Measurements from ENCODE around the gene EPG5. TPM values are rescaled to one million over a fixed set of nuclear protein-coding genes. Genes with fewer than 3 reads are reported as not detected.
"Not testable (repeated sequence)": the region's sequence is repeated elsewhere in the genome, so short reads cannot be mapped to it uniquely, and the experiment has no call there.

The EPG5 gene
- total and polyA plus RNA-seq, 4 donors = 14.1 to 28.9 (median 22.4) TPM

DNA sequence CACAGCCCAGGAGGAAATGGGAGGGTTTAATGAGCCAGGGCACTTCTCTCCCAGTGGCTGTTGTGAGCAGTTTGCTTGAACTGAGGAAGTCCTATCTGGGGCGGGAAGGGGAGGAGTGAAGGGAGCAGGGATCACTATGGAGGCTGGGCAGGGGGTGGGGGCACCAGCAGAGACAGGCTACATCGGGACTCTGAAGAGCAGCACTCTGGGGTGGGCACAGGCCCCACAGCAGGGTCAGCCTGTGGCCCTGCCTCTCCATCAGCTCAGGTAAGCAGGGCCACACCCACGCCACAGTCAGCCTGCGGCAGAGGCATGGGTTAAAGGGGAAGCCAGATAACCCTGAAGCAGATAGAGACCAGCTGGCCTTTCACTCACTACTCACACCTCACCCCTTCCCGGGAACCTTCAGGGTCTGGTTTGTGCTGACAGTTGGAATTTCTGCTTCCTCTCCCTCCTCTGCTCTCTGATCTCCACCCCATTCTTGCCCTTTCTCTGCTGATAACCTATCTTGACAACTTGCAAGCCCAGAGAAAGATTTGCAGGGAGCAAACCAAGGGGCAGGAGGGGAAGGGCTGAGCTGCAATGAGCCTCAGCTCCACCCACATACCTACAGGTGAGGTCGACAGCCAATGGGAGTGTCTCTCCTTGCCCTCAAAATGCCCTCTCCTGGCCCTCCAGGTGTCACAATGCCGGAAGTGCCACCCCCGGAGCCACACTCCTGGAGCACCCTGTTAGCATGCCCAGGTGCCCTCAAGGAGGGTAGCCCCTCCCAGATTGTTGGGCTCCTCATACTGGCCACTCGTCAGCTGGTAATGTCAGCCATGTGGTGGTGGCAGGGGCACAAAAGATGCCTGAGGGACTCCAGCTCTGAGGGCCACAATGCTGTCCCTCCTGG, 138.0 kb downstream of the EPG5 start:
- no peak overlapping the region for H3K27ac ChIP-seq (ENCODE audit: low read depth, low read length)
- peaks cover 31% of the 10 kb centered on the region for H3K4me1 ChIP-seq (ENCODE audit: control insufficient read depth, insufficient read depth, low read length)
- peak in 1 of 6 donors; percentile 0 for DNase-seq (ENCODE audit: low read depth in 4 of 6, low spot score in 6 of 6)
- H3K36me3 ChIP-seq (ENCODE audit: control insufficient read depth, insufficient read depth, low read length) = no peaks in the 10 kb centered on the region
- no peaks in the 10 kb centered on the region for H3K9me3 ChIP-seq (ENCODE audit: control insufficient read depth, insufficient read depth, low read length)
- no peak overlapping the region for H3K4me3 ChIP-seq (ENCODE audit: low read depth, low read length)
- 72% methylated on average over 6 of the region's 9 CpGs for WGBS (ENCODE audit: insufficient coverage)
- peaks cover 5% of the 10 kb centered on the region for H3K27me3 ChIP-seq (ENCODE audit: control insufficient read depth, insufficient read depth, low read length)

DNA sequence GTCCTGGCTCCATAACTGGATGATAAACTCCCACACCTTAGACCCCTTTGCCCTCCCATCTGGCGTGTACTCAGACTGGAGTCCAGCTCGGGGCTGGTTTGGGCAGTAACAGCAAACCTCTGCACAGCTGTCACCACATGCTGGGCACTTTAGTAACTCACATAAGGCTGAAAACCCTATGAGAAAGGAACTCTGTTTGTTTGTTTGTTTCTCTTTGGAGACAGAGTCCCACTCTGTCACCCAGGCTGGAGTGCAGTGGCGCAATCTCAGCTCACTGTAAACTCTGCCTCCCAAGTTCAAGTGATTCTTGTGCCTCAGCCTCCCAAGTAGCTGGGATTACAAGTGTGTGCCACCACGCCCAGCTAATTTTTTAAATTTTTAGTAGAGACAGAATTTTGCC, 140.4 kb downstream of the EPG5 start:
- H3K36me3 ChIP-seq (ENCODE audit: control insufficient read depth, insufficient read depth, low read length); H3K9me3 ChIP-seq (ENCODE audit: control insufficient read depth, insufficient read depth, low read length); H3K27me3 ChIP-seq (ENCODE audit: control insufficient read depth, insufficient read depth, low read length); H3K27ac ChIP-seq (ENCODE audit: low read depth, low read length); H3K4me3 ChIP-seq (ENCODE audit: low read depth, low read length); DNase-seq (ENCODE audit: low read depth in 4 of 6, low spot score in 6 of 6): not testable (repeated sequence)
- WGBS (ENCODE audit: insufficient coverage) = 100% methylated on average over 2 of the region's 4 CpGs
- H3K4me1 ChIP-seq (ENCODE audit: control insufficient read depth, insufficient read depth, low read length) = peaks cover 27% of the 10 kb centered on the region

DNA sequence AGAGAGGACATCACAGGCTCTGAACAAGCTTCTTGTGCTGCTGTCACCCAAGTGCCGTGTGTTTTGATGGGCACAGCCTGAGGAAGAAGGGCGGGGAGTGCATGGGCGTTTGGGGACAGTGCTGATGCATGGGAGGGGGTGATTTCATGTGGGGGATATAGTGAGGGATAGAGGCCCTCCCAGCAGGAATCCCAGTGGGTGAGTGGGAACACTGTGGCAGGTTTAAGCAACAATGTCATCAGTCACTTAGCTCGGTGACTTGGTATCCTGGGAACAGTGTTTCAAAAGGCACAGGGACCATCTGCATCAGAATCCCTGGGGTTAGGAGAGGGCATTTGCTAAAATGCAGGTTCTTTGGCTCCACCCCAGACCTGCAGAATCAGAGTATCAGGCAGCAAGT, 141.0 kb downstream of the EPG5 start:
- Histone ChIP-seq H3K4me3 (ENCODE audit: low read depth, low read length) (no peak overlapping the region), H3K36me3 (ENCODE audit: control insufficient read depth, insufficient read depth, low read length) (no peaks in the 10 kb centered on the region), H3K27me3 (ENCODE audit: control insufficient read depth, insufficient read depth, low read length) (no peaks in the 10 kb centered on the region), H3K27ac (ENCODE audit: low read depth, low read length) (no peak overlapping the region), H3K9me3 (ENCODE audit: control insufficient read depth, insufficient read depth, low read length) (no peaks in the 10 kb centered on the region), H3K4me1 (ENCODE audit: control insufficient read depth, insufficient read depth, low read length) (peaks cover 27% of the 10 kb centered on the region)
- DNase-seq (ENCODE audit: low read depth in 4 of 6, low spot score in 6 of 6) = no peak
- 63% methylated on average over 4 of the region's 4 CpGs for WGBS (ENCODE audit: insufficient coverage)

DNA sequence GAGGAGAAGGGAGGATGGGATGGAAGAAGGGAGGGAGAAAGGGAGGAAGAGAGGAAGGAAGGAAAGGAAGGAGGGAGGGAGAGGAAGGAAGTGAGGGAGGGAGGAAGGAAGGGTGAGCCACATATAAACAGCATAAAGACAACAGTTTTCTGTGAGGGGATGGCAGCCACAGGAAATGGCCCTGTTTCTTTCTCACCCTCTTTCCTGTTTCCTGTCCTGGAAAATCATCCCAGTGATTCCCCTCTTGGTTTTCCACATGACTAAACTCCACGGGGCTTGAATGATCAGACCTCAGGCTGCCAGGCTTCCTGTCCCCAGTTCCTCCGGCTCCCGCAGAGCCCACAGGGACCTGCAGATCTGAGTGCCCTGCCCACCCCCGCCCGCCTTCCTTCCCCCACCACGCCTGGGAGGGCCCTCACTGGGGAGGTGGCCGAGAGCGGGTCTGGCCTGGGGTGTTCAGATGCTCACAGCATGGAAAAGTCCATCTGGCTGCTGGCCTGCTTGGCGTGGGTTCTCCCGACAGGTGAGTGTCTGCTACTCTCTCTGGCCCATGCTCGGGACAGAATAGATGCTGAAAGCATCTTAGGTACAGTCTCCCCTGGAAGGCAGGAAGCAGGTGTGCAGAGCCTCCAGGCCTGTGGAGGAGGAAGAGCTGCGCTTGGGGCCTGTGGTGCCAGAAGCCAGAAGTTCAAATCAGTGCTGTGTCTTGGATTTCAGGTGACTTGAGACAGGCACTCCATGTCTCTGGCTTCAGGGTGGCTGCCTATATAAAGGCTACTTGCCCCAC, 141.7 kb downstream of the EPG5 start, which contains the start of gene SIGLEC15:
SIGLEC15 (plus strand) TSS at position 418 of the 787 bp plus-strand sequence; CDS start at position 472, 54 bp downstream.
- no peak within 1 kb of the TSS for H3K4me3 ChIP-seq (ENCODE audit: low read depth, low read length)

DNA sequence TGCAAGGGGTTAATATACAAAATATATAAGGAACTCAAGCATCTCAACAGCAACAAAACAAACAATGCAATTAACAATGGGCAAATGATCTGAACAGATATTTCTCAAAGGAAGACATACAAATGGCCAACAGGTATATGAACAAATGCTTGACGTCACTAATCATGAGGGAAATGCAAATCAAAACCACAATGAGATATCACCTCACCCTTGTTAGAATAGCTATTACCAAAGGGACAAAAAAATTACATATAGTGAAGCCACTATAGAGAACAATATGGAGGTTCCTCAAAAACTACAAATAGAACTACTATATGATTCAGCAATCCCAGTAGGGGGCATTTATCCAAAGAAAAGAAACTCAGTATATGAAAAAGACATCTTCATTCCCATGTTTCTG, 145.4 kb downstream of the EPG5 start:
- DNase-seq (ENCODE audit: low read depth in 4 of 6, low spot score in 6 of 6) = no peak
- no CpG with 5 or more reads among the region's 1 CpG for WGBS (ENCODE audit: insufficient coverage)
- no peaks in the 10 kb centered on the region for H3K36me3 ChIP-seq (ENCODE audit: control insufficient read depth, insufficient read depth, low read length)
- no peaks in the 10 kb centered on the region for H3K4me1 ChIP-seq (ENCODE audit: control insufficient read depth, insufficient read depth, low read length)
- H3K4me3 ChIP-seq (ENCODE audit: low read depth, low read length) = no peak overlapping the region
- no peaks in the 10 kb centered on the region for H3K27me3 ChIP-seq (ENCODE audit: control insufficient read depth, insufficient read depth, low read length)
- no peaks in the 10 kb centered on the region for H3K9me3 ChIP-seq (ENCODE audit: control insufficient read depth, insufficient read depth, low read length)
- no peak overlapping the region for H3K27ac ChIP-seq (ENCODE audit: low read depth, low read length)

More for the DNA sequence above, 141.7 kb downstream of the EPG5 start, which contains the start of gene SIGLEC15:
- Histone ChIP-seq H3K36me3 (ENCODE audit: control insufficient read depth, insufficient read depth, low read length) (no peaks in the 10 kb centered on the region), H3K9me3 (ENCODE audit: control insufficient read depth, insufficient read depth, low read length) (no peaks in the 10 kb centered on the region), H3K4me1 (ENCODE audit: control insufficient read depth, insufficient read depth, low read length) (peaks cover 27% of the 10 kb centered on the region), H3K27me3 (ENCODE audit: control insufficient read depth, insufficient read depth, low read length) (no peaks in the 10 kb centered on the region), H3K27ac (ENCODE audit: low read depth, low read length) (no peak within 1 kb of the TSS)
- DNase-seq (ENCODE audit: low read depth in 4 of 6, low spot score in 6 of 6) = no peak
- WGBS (ENCODE audit: insufficient coverage) = 76% methylated on average over 7 of the region's 12 CpGs

DNA sequence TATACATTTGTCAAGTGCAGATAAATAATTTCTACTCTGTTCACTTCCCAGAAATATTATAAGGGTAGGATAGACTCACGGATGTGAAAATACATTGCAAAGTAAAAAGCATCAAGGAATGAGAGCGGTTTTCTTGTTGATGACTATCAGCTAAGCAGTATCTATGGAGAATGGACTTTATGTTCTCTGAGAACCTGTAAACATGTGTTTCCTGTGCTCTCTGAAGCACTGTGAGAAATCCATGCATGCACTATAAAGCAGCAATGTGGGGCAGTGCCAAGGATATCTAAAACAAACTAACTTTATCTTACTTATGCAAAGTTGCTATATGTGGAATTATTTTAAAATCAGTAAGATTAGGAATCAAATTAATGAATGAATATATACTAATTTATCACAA, 146.1 kb downstream of the EPG5 start:
- Histone ChIP-seq H3K9me3 (ENCODE audit: control insufficient read depth, insufficient read depth, low read length) (no peaks in the 10 kb centered on the region), H3K27me3 (ENCODE audit: control insufficient read depth, insufficient read depth, low read length) (no peaks in the 10 kb centered on the region), H3K4me3 (ENCODE audit: low read depth, low read length) (no peak overlapping the region), H3K36me3 (ENCODE audit: control insufficient read depth, insufficient read depth, low read length) (no peaks in the 10 kb centered on the region), H3K27ac (ENCODE audit: low read depth, low read length) (no peak overlapping the region), H3K4me1 (ENCODE audit: control insufficient read depth, insufficient read depth, low read length) (no peaks in the 10 kb centered on the region)
- no CpG with 5 or more reads among the region's 2 CpGs for WGBS (ENCODE audit: insufficient coverage)
- no peak for DNase-seq (ENCODE audit: low read depth in 4 of 6, low spot score in 6 of 6)

DNA sequence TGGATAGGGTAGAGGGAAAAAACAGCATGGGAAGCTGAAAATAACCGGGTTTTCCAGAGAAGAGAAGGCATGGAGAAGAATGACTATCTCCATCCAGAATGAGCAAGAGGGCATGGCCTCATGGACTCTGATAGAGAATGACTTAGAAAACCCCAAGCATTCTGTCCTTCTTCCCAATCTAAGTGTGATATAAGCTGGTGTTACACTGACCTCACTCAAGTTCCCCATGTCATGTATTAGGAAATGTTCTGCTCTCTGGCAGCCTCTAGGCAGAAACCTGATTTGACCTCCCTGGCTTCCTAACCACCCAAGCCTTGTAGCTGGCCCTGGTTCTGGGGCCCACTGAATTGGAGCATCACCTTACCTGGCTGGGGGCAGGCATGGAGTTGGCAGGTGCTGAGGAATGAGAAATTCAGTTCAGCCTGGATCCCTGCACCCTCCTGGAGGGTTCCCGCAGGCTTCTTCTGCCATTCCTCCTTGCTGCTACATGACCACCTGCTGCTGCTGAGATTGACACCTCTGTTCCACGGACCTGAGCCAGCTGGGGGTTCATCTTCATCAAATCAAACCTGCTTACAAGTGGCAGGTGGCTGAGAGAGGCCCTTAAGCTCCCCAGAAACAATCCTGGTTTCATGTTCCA, 146.9 kb downstream of the EPG5 start:
- no peaks in the 10 kb centered on the region for H3K36me3 ChIP-seq (ENCODE audit: control insufficient read depth, insufficient read depth, low read length)
- H3K9me3 ChIP-seq (ENCODE audit: control insufficient read depth, insufficient read depth, low read length) = no peaks in the 10 kb centered on the region
- no peak overlapping the region for H3K4me3 ChIP-seq (ENCODE audit: low read depth, low read length)
- H3K27ac ChIP-seq (ENCODE audit: low read depth, low read length) = no peak overlapping the region
- H3K27me3 ChIP-seq (ENCODE audit: control insufficient read depth, insufficient read depth, low read length) = no peaks in the 10 kb centered on the region
- no peak for DNase-seq (ENCODE audit: low read depth in 4 of 6, low spot score in 6 of 6)
- WGBS (ENCODE audit: insufficient coverage) = 56% methylated on average over 2 of the region's 3 CpGs
- no peaks in the 10 kb centered on the region for H3K4me1 ChIP-seq (ENCODE audit: control insufficient read depth, insufficient read depth, low read length)

DNA sequence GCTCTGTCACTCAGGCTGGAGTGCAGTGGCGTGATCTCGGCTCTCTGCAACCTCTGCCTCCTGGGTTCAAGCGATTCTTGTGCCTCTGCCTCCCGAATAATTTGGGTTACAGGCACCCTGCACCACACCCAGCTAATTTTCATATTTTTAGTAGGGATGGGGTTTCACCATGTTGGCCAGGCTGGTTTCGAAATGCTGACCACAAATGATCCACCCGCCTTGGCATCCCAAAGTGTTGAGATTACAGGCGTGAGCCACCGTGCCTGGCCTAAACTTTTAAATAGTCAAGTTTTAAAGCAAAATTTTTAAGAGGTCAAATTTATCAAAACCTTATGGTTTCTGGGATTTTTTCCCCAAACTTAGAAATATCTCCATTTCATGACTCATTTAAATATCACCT, 148.4 kb downstream of the EPG5 start:
- not testable (repeated sequence) for DNase-seq (ENCODE audit: low read depth in 4 of 6, low spot score in 6 of 6); H3K4me3 ChIP-seq (ENCODE audit: low read depth, low read length); H3K9me3 ChIP-seq (ENCODE audit: control insufficient read depth, insufficient read depth, low read length); H3K27me3 ChIP-seq (ENCODE audit: control insufficient read depth, insufficient read depth, low read length); H3K36me3 ChIP-seq (ENCODE audit: control insufficient read depth, insufficient read depth, low read length); H3K4me1 ChIP-seq (ENCODE audit: control insufficient read depth, insufficient read depth, low read length); H3K27ac ChIP-seq (ENCODE audit: low read depth, low read length)
- WGBS (ENCODE audit: insufficient coverage) = no CpG with 5 or more reads among the region's 8 CpGs

DNA sequence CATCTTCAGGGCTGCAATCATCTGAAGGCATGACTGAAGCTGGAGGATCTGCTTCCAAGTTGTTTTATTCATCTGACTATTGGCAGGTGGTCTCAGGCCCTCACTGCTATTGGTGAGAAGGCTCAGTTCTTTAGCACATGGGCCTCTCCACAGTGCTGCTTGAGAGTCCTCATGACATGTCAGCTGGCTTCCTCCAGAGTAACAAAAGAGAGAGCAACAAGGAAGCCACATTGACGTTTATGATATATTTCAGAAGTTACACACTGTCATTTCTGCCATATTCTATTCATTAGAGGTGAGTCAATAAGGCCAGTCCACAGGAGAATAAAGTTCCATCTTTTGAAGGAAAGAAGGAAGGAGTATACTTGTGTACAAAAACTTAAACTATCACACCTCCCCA, 149.6 kb downstream of the EPG5 start:
- no peaks in the 10 kb centered on the region for H3K36me3 ChIP-seq (ENCODE audit: control insufficient read depth, insufficient read depth, low read length)
- no peak for DNase-seq (ENCODE audit: low read depth in 4 of 6, low spot score in 6 of 6)
- no peak overlapping the region for H3K27ac ChIP-seq (ENCODE audit: low read depth, low read length)
- WGBS (ENCODE audit: insufficient coverage) = no CpG with 5 or more reads among the region's 1 CpG
- no peak overlapping the region for H3K4me3 ChIP-seq (ENCODE audit: low read depth, low read length)
- no peaks in the 10 kb centered on the region for H3K27me3 ChIP-seq (ENCODE audit: control insufficient read depth, insufficient read depth, low read length)
- no peaks in the 10 kb centered on the region for H3K9me3 ChIP-seq (ENCODE audit: control insufficient read depth, insufficient read depth, low read length)
- no peaks in the 10 kb centered on the region for H3K4me1 ChIP-seq (ENCODE audit: control insufficient read depth, insufficient read depth, low read length)
